Measurements from ENCODE around the gene PRPF38B.

- no peak for TF ChIP-seq FOXP2 (optimal IDR thresholded peaks at IDR 0.05; ENCODE audit: borderline replicate concordance, extremely low read depth, extremely low read length, insufficient read depth)
- TF ChIP-seq, protein P1, sequence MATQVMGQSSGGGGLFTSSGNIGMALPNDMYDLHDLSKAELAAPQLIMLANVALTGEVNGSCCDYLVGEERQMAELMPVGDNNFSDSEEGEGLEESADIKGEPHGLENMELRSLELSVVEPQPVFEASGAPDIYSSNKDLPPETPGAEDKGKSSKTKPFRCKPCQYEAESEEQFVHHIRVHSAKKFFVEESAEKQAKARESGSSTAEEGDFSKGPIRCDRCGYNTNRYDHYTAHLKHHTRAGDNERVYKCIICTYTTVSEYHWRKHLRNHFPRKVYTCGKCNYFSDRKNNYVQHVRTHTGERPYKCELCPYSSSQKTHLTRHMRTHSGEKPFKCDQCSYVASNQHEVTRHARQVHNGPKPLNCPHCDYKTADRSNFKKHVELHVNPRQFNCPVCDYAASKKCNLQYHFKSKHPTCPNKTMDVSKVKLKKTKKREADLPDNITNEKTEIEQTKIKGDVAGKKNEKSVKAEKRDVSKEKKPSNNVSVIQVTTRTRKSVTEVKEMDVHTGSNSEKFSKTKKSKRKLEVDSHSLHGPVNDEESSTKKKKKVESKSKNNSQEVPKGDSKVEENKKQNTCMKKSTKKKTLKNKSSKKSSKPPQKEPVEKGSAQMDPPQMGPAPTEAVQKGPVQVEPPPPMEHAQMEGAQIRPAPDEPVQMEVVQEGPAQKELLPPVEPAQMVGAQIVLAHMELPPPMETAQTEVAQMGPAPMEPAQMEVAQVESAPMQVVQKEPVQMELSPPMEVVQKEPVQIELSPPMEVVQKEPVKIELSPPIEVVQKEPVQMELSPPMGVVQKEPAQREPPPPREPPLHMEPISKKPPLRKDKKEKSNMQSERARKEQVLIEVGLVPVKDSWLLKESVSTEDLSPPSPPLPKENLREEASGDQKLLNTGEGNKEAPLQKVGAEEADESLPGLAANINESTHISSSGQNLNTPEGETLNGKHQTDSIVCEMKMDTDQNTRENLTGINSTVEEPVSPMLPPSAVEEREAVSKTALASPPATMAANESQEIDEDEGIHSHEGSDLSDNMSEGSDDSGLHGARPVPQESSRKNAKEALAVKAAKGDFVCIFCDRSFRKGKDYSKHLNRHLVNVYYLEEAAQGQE (IDR thresholded peaks at IDR 0.05; ENCODE audit: insufficient read depth in 1 of 2, low read depth in 2 of 2, low read length in 2 of 2) = no peak
Measured at GRCh38 chr1:108718927-108719655, 27.0 kb downstream of the PRPF38B start.
